NCI-H2171 treated with DMSO at 0.1 percent for 48 hours (cell line): Measurements from ENCODE around the gene BCDIN3D.

Experiments
- DNase-seq: peaks from one replicate; lab custom pipeline; 2025; lab: John Stamatoyannopoulos, UW

BCDIN3D gene

DNA sequence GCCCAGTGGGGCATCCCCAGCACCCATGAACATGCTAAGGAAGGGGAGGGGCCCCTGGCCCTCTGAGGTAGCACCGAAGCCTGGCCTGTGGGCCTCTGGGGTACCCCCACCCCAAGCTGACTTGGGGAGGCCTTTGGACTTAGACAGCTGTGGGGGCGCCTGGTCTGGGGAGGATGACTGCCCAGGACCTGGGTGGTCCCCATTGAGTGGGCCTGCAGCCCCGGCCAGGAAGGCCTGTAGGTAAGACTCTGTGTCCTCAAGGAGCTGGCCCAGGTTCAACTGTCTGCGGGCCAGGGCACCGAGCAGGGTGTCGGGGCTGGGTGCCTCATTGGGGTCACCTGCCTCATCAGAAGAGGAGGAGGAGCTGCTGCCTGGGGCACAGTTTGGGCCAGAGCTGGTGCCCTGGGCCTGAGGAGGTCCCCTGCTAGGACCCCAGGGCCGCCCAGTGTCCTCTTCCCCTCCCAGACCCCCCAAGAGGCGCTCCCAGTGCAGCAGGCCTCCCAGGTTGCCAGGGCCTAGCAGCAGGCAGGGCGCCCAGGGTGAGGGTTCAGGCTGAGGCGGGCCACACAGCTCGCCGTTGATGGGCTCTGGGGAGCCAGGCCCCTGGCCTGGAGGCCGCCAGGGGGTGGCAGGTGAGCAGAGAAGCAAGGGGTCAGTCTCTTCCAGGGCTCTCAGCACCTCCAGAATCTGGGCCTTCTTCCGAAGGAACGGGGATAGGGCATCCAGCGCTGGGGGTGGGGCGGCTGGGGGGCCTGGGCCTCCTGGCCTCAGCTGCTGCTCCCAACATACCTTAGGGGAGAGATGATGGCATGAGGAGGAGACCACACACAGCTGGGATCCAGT is 46.1 kb downstream of the BCDIN3D start:
- DNase-seq: no peak

- no peak for DNase-seq
Observed at GRCh38 chr12:49796155-49796554, 46.8 kb downstream of the BCDIN3D start.

- DNase-seq: no peak
Observed at GRCh38 chr12:49795654-49796105, 47.2 kb downstream of the BCDIN3D start.

GRCh38 chr12:49794811-49795653 is 47.9 kb downstream of the BCDIN3D start:
- no peak for DNase-seq

DNA sequence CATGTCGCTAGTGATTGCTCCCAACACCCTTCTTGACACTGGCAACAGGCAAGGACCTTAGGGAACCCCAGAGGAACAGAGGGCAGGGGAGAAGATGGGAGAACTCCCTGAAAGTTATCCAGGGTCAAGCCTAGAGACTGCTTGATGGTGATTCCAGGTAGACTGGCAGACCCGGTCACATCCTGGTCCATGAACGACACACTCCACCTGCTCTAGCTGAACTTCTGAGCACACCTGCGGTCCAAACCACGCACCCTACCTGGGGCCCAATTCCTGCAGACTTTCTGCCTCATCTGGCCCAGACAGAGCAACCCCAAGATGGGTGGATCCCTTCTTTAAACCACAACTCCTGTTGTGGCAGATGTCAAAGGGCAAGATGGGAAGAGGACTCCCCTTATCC is 48.9 kb downstream of the BCDIN3D start:
- DNase-seq: no peak

GRCh38 chr12:49793620-49794019 is 49.3 kb downstream of the BCDIN3D start:
- no peak for DNase-seq

GRCh38 chr12:49792976-49793580 is 49.8 kb downstream of the BCDIN3D start:
- DNase-seq: no peak

DNA sequence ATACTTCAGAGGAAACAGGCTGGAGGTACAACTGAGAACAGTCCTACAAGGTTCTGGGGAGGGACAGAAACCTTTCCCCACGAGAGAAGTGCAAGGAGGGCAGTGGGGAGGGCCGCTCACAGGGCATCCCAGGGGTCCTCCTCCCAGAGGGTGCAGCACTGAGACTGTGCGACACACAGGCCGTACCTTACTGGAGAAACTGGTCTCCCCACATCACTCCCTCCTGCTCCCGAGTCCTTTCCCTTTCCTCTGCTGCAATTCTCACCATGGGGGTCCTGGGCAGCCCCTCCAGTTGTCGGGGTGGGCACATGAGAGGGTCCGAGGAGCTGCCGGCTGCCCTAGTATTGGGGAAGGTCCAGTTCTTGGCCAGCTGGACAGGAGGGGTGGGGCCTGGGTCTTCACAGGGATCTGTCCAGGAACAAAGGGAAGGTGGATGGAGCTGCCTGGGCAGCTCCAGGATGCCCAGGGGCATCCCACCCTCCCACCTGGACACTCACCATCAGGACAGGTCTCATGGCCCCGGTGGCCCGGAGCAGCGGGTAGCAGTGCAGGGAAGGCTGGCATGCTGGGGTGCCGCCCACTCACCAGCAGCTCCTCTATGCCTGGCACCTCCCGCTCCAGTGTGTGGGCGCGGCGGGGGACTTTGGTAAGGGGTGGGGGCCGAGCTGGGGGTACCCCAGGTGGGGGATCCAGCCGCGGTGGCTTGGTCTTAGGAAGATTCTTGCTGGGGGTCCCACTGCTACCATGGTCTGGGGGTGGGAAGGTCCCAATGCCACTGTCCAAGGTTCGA is 50.5 kb downstream of the BCDIN3D start:
- DNase-seq: no peak

DNA sequence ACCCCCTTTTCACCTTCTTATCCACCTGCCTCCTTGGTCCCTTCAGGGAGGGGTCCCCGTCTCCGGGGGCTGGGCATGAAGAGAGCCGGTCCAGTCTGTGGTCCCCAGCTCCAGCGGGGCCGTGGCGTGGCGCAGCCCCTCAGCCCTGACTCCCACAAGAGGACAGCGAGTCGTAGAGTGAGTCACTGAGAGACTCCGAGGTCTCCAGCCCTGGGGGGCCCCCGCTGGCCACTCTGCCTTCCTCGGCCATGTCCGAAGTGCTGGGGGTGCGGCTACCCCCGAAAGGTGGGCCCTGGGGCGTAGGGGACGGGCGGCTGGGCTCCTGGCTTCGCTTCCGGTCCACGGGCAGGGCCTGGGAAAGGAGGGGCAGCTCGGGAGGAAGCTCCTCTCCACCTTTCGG is 51.2 kb downstream of the BCDIN3D start:
- DNase-seq: no peak

GRCh38 chr12:49790741-49791555 is 52.0 kb downstream of the BCDIN3D start:
- no peak for DNase-seq

DNA sequence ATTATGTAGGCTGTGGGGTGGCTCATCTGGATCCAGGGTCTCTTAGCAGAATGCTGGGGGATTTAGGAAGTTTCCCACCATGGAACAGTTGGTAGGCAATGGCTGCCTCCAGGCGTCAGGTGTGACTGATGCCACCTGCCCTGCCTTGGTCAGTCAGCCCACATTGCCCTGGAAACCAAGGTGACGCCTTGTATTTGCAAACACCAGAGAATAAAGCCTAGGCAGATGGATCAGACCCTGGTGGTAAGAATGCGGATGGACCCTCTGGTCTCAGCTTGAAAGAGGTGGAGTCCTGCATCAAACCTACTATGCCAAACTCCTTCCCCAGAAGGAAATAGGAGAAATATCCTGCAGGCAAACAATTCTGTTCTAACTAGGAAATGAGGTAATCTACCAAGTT is 52.9 kb downstream of the BCDIN3D start:
- DNase-seq: no peak

- no peak for DNase-seq
Observed at GRCh38 chr12:49787672-49788071, 55.2 kb downstream of the BCDIN3D start.
